IMR-90 (cell line): ENCODE results near the gene MGLL.

Experiments used
- BHLHE40 ChIP-seq: fragments of 150-350 bp; IDR thresholded peaks from 2 replicates; pipeline ENCODE4 v1.6.1; 2016; ENCODE audit warnings: mild to moderate bottlenecking, low read depth, low read length
- CEBPB ChIP-seq: IDR thresholded peaks from 2 replicates; pipeline ENCODE4 v1.6.1; 2012; ENCODE audit warnings: low read depth, low read length, improper control_type of control experiment
- CTCF ChIP-seq: conservative IDR thresholded peaks from 2 replicates; pipeline ENCODE4 v1.5.1; 2012; ENCODE audit warnings: mild to moderate bottlenecking, low read depth, low read length, improper control_type of control experiment
- MAZ ChIP-seq: IDR thresholded peaks from 2 replicates; pipeline ENCODE4 v1.6.1; 2012; ENCODE audit warnings: low read depth, mild to moderate bottlenecking, low read length, improper control_type of control experiment, moderate library complexity, borderline replicate concordance
- MXI1 ChIP-seq: IDR thresholded peaks from 2 replicates; pipeline ENCODE4 v1.6.1; 2012; ENCODE audit warnings: low read depth, mild to moderate bottlenecking, low read length, moderate library complexity, borderline replicate concordance
- NFE2L2 ChIP-seq: fragments of 150-350 bp; IDR thresholded peaks from 2 replicates; pipeline ENCODE4 v1.6.1; 2016; ENCODE audit warnings: low read depth, mild to moderate bottlenecking, low read length
- POLR2A ChIP-seq: IDR thresholded peaks from 2 replicates; pipeline ENCODE4 v1.6.1; 2012; ENCODE audit warnings: mild to moderate bottlenecking, low read depth, low read length
- USF2 ChIP-seq: fragments of 150-350 bp; IDR thresholded peaks from 2 replicates; pipeline ENCODE4 v1.6.1; 2017; ENCODE audit warnings: mild to moderate bottlenecking, antibody characterized with exemption, low read length, low read depth

GRCh38 chr3:127666676-127667075, 155.6 kb downstream of the MGLL start:
- no peak for TF ChIP-seq CTCF
- no peak for TF ChIP-seq POLR2A
- no peak for TF ChIP-seq NFE2L2
- no peak for TF ChIP-seq CEBPB
- TF ChIP-seq USF2, result no peak
- TF ChIP-seq MXI1, result no peak
- no peak for TF ChIP-seq MAZ
- no peak for TF ChIP-seq BHLHE40
